ENCODE measurements around the gene MYO7A. TPM values are rescaled to one million over a fixed set of nuclear protein-coding genes. Genes with fewer than 3 reads are reported as not detected.
A peak's percentile ranks its signal among the peaks of the same experiment; 100 is the strongest.

The MYO7A gene
- total RNA-seq, 4 donors from 2014 or later: 3.8 to 8.7 (median 5.7) TPM

DNA sequence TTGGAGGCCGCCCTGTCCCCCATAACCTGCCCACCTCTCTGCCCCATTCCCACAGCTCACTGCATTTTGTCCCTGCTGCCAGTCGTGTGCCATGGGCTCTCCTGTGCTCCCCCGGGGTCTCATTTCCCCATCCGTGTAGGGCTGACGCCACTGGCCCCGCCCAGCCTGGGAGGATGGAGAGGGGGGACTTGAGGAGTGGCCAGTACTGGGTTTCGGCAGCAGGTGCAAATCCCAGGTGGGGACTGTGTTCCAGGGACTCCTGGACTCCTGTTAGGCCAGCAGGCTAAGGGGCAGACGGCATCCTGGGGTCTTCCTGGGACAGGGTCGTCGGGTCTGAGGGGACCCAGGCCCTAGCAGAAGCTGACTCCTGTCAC lies 1.2 kb upstream of the MYO7A start:
- H3K4me1 ChIP-seq: peaks cover 11 to 16% of the 10 kb centered on the region in 2 donors
- 22 to 26% methylated on average over 7 to 10 of the region's 10 CpGs for WGBS, 2 donors
- H3K9me3 ChIP-seq: no peaks in the 10 kb centered on the region
- H3K36me3 ChIP-seq: no peaks in the 10 kb centered on the region
- no peak overlapping the region for H3K27ac ChIP-seq
- no peak for TF ChIP-seq POLR2A (IDR thresholded peaks at IDR 0.05)
- TF ChIP-seq, protein P1, sequence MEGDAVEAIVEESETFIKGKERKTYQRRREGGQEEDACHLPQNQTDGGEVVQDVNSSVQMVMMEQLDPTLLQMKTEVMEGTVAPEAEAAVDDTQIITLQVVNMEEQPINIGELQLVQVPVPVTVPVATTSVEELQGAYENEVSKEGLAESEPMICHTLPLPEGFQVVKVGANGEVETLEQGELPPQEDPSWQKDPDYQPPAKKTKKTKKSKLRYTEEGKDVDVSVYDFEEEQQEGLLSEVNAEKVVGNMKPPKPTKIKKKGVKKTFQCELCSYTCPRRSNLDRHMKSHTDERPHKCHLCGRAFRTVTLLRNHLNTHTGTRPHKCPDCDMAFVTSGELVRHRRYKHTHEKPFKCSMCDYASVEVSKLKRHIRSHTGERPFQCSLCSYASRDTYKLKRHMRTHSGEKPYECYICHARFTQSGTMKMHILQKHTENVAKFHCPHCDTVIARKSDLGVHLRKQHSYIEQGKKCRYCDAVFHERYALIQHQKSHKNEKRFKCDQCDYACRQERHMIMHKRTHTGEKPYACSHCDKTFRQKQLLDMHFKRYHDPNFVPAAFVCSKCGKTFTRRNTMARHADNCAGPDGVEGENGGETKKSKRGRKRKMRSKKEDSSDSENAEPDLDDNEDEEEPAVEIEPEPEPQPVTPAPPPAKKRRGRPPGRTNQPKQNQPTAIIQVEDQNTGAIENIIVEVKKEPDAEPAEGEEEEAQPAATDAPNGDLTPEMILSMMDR (IDR thresholded peaks at IDR 0.05): no peak
- no peak for DNase-seq
- intact Hi-C loops (cut with DNase I): loop anchor here (5.0 to 10.0 kb wide), 2 partner anchors 60 to 428 kb away; no protein-coding TSS in a partner anchor
- peak overlapping the region in 1 of 3 donors; percentile 29 for H3K4me3 ChIP-seq (replicated peaks in 1 of 3)
- H3K27me3 ChIP-seq: no peaks in the 10 kb centered on the region

DNA sequence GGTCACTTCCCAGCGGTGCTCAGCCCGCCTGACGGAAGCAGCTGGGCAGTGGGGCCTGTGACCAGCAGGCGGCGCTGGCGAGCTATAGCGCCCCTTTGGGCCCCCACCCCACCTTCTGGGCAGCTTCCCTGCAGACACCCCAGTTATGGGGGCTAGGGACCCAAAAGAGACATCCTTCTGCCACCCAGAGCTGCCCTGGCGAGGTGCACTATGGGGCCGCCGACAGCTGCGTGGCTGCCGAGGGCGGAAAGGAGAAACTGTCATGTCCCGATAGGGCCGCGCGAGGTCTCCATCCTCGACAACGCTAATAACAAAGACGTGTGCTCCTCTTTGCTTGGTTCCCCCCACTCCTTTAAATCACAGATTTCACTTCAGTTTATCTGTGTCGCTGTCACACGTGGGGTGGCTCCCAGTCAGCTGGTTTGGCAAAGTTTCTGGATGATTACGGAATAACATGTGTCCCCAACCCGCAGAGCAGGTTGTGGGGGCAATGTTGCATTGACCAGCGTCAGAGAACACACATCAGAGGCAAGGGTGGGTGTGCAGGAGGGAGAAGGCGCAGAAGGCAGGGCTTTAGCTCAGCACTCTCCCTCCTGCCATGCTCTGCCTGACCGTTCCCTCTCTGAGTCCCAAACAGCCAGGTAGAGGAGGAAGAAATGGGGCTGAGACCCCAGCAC lies 673 bp upstream of the MYO7A start:
- Histone ChIP-seq H3K27me3 (no peaks in the 10 kb centered on the region), H3K27ac (no peak overlapping the region), H3K4me3 (replicated peaks in 1 of 3) (peak overlapping the region in 1 of 3 donors; percentile 29), H3K36me3 (no peaks in the 10 kb centered on the region), H3K9me3 (no peaks in the 10 kb centered on the region), H3K4me1 (peaks cover 11 to 16% of the 10 kb centered on the region in 2 donors)
- 3% methylated on average over 11 to 20 of the region's 27 CpGs for WGBS, 2 donors
- TF ChIP-seq POLR2A (IDR thresholded peaks at IDR 0.05): no peak
- TF ChIP-seq, protein P1 (IDR thresholded peaks at IDR 0.05): peak; percentile 95 to 98 (median 96)
- intact Hi-C loops (cut with DNase I): loop anchor here (5.0 to 10.0 kb wide), 2 partner anchors 60 to 427 kb away; no protein-coding TSS in a partner anchor
- peak; percentile 49 to 57 for DNase-seq

DNA sequence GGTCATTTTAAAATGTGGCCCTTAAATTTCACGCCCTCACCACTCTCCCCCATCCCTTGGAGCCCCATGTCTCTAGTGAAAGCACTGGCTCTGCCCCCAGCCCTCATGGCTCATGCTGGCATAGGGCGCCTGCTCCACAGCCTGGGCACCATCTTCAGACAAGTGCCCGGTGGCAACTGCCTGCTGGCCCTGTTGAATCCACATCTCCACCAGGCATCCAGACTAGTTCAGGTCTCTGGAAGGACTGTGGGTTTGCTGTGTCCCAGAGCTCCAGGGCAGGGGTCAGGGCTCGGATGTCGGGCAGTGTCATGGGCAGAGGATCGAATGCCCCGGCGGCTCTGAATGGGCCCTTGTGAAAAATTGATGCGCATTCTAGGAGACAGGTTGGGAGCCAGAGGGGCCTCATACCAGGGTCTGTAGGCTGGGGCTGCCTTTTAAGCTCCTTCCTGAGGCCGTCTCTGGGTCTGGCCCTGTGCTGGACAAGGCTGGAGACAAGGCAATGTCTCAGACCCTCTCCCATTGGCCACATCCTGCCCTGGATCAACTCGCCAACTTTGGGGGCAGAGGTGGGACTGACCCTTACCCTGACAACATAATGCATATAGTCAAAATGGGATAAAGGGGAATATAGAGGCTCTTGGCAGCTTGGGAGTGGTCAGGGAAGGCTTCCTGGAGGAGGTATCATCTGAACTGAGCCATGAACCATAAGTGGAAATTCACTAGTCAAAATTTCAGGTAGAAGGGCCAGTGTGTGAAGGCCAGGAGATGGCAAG lies 1.2 kb downstream of the MYO7A start:
- no peak for DNase-seq
- TF ChIP-seq, protein P1 (IDR thresholded peaks at IDR 0.05): no peak
- TF ChIP-seq POLR2A (IDR thresholded peaks at IDR 0.05): no peak
- no peaks in the 10 kb centered on the region for H3K36me3 ChIP-seq
- no peak overlapping the region for H3K4me3 ChIP-seq (replicated peaks in 1 of 3)
- 87 to 91% methylated on average over 9 to 11 of the region's 11 CpGs for WGBS, 2 donors
- no peaks in the 10 kb centered on the region for H3K9me3 ChIP-seq
- H3K4me1 ChIP-seq: peaks cover 11 to 16% of the 10 kb centered on the region in 2 donors
- intact Hi-C loops (cut with DNase I): loop anchor here (5.0 to 10.0 kb wide), 2 partner anchors 58 to 426 kb away; no protein-coding TSS in a partner anchor
- no peaks in the 10 kb centered on the region for H3K27me3 ChIP-seq
- no peak overlapping the region for H3K27ac ChIP-seq

DNA sequence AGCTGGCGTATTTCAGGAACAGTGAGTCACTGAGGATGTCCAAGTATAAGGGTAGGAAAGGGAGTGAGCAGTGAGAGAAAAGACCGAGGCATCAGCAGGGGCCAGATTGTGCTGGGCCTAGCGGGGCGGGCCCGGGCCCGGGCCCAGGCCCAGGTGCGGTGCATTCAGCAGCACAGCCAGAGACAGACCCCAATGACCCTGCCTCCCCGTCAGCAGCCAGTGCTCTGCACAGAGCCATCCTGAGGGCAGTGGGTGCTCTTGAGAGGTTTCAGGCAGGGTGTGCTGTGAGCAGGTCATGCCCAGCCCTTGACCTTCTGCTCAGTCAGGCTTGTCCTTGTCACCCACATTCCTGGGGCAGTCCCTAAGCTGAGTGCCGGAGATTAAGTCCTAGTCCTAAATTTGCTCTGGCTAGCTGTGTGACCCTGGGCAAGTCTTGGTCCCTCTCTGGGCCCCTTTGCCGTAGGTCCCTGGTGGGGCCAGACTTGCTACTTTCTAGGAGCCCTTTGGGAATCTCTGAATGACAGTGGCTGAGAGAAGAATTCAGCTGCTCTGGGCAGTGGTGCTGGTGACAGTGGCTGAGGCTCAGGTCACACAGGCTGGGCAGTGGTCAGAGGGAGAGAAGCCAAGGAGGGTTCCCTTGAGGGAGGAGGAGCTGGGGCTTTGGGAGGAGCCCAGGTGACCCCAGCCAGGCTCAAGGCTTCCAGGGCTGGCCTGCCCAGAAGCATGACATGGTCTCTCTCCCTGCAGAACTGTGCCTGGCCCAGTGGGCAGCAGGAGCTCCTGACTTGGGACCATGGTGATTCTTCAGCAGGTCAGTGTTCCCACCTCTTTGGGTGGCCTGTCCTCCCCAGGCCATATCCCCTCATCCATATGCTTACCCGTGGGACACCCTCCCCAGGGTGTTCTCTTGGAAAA lies 2.1 kb downstream of the MYO7A start:
- no peak overlapping the region for H3K27ac ChIP-seq
- no peaks in the 10 kb centered on the region for H3K9me3 ChIP-seq
- no peaks in the 10 kb centered on the region for H3K36me3 ChIP-seq
- no peak for DNase-seq
- peaks cover 11 to 16% of the 10 kb centered on the region in 2 donors for H3K4me1 ChIP-seq
- no peak overlapping the region for H3K4me3 ChIP-seq (replicated peaks in 1 of 3)
- no peaks in the 10 kb centered on the region for H3K27me3 ChIP-seq
- TF ChIP-seq, protein P1 (IDR thresholded peaks at IDR 0.05): no peak
- no peak for TF ChIP-seq POLR2A (IDR thresholded peaks at IDR 0.05)
- intact Hi-C loops (cut with DNase I): loop anchor here (5.0 to 10.0 kb wide), 2 partner anchors 57 to 425 kb away; no protein-coding TSS in a partner anchor
- WGBS, 2 donors: 95 to 96% methylated on average over 11 of the region's 11 CpGs

Data from thyroid gland (tissue), 4 donors.